Mammary epithelial cell (primary cell): Measurements from ENCODE around the gene HOXA5.

Source experiments
- CTCF ChIP-seq, 2 donors: IDR thresholded peaks in 1 of 2; conservative IDR thresholded peaks in 1 of 2; 2 replicates each; pipeline ENCODE4 v1.5.1; 2011 to 2012; ENCODE audit warnings: inconsistent platforms in 2 of 2, low read length in 2 of 2, mild to moderate bottlenecking in 2 of 2, control low read depth in 1 of 2, low read depth in 1 of 2; ENCODE audit not compliant: insufficient read depth in 1 of 2; ENCODE audit errors: extremely low read depth in 1 of 2
- EZH2 ChIP-seq: IDR thresholded peaks from 2 replicates; pipeline ENCODE4 v1.6.1; 2012; ENCODE audit warnings: low read length, inconsistent platforms, borderline replicate concordance

GRCh38 chr7:27152816-27153442 is 9.4 kb upstream of the HOXA5 start:
- TF ChIP-seq CTCF (conservative IDR thresholded peaks at IDR 0.05 in 1 of 2, IDR thresholded peaks at IDR 0.05 in 1 of 2; ENCODE audit: extremely low read depth in 1 of 2, insufficient read depth in 1 of 2, low read depth in 1 of 2, low read length in 2 of 2) (no peak), EZH2 (no peak)
